Kidney (tissue), 14 donors: Measurements from ENCODE around the gene SPEG. TPM values are rescaled to one million over a fixed set of nuclear protein-coding genes. Genes with fewer than 3 reads are reported as not detected.

Experiments
- DNase-seq, 5 donors: peaks; one replicate each; pipeline ENCODE4 v3.0.0-alpha.2; 2013 to 2020
- FAIRE-seq: peaks from 2 replicates; lab custom pipeline; 2012; peaks lifted over from hg19 to GRCh38; lab: Jason Lieb, UNC
- H3K27ac ChIP-seq, 2 donors: one replicate each; pipeline ENCODE4 v1.7.0; 2013; ENCODE audit warnings: low read depth in 2 of 2, low read length in 2 of 2, inconsistent platforms in 1 of 2
- H3K27me3 ChIP-seq: one replicate; pipeline ENCODE4 v1.7.1; 2013; ENCODE audit warnings: low read length, inconsistent platforms; ENCODE audit not compliant: control insufficient read depth, insufficient read depth
- H3K36me3 ChIP-seq, 3 donors: one replicate each; pipeline versions ENCODE4 v1.7.0 to v1.7.1; 2013; ENCODE audit warnings: low read length in 3 of 3, control low read depth in 1 of 3, inconsistent platforms in 1 of 3; ENCODE audit not compliant: insufficient read depth in 3 of 3, control insufficient read depth in 2 of 3
- H3K4me1 ChIP-seq, 3 donors: one replicate each; pipeline versions ENCODE4 v1.7.0 to v1.7.1; 2013; ENCODE audit warnings: low read length in 3 of 3, inconsistent platforms in 1 of 3, low read depth in 1 of 3; ENCODE audit not compliant: control insufficient read depth in 2 of 3, insufficient read depth in 2 of 3
- H3K4me3 ChIP-seq, 3 donors: one replicate each; pipeline versions ENCODE4 v1.7.0 to v1.8.1; 2013; ENCODE audit warnings: low read length in 3 of 3, control low read depth in 1 of 3, inconsistent platforms in 1 of 3
- H3K9ac ChIP-seq, 3 donors: one replicate each; pipeline versions ENCODE4 v1.7.0 to v1.7.1; 2013; ENCODE audit warnings: low read length in 3 of 3, control low read depth in 1 of 3, inconsistent platforms in 1 of 3
- H3K9me3 ChIP-seq, 3 donors: one replicate each; pipeline versions ENCODE4 v1.7.0 to v1.7.1; 2013; ENCODE audit warnings: low read length in 3 of 3, control low read depth in 1 of 3, inconsistent platforms in 1 of 3; ENCODE audit not compliant: control insufficient read depth in 2 of 3, insufficient read depth in 1 of 3
- CTCF ChIP-seq: IDR thresholded peaks from 3 replicates; pipeline ENCODE4 v1.5.1; 2012; ENCODE audit warnings: mild to moderate bottlenecking, moderate library complexity, borderline replicate concordance; ENCODE audit not compliant: insufficient read depth; ENCODE audit errors: extremely low read depth
- intact Hi-C: fragments of 100-400 bp; cut with DNase I; formaldehyde crosslinking; loops from one replicate; pipeline ENCODE4 v1.11.1; 2022
- polyA plus RNA-seq: library from polyadenylated mRNA; stranded (reverse); fragments of 350-450 nt; fragmentation: Illumina TruSeq; extraction: RNeasy Lipid Tissue Mini Kit (QIAGEN cat#74804); gene quantifications from one replicate; pipeline ENCODE4 v1.2.3, GENCODE V29; 2014; ENCODE audit warnings: low read depth, low replicate concordance; ENCODE audit not compliant: insufficient read depth
- total RNA-seq: library from RNA; stranded (reverse); fragmentation: NEBNext Ultra II Directional; extraction: Animal tissue kit (Norgen Biotek cat#: 25700); gene quantifications from one replicate; pipeline ENCODE4 v1.2.1, GENCODE V29; 2021
- donor health status: control.
- donor health status: control.
- donor health status: control.
- donor health status: control.
- donor health status: control.
- donor health status: DM: yes; HTN: yes; CAD: no.
- donor health status: Normal renal cell carcinoma (clear cell type).

The SPEG gene
- total and polyA plus RNA-seq, 2 donors from 2014 or later: 13.1 to 26.6 TPM

- H3K4me1 ChIP-seq: peaks cover 0 to 2% (median 0%) of the 10 kb centered on the region in 3 donors
- no peak overlapping the region for H3K27ac ChIP-seq
- H3K4me3 ChIP-seq: no peak overlapping the region
- no peak for FAIRE-seq
- H3K9ac ChIP-seq: no peak overlapping the region
- no peaks in the 10 kb centered on the region for H3K36me3 ChIP-seq
- no peak for TF ChIP-seq CTCF
- DNase-seq: no peak
- H3K27me3 ChIP-seq: no peaks in the 10 kb centered on the region
- intact Hi-C loops: no loop called here
- H3K9me3 ChIP-seq: no peaks in the 10 kb centered on the region
Measured at GRCh38 chr2:219443697-219444023, 9.0 kb downstream of the SPEG start.

- Histone ChIP-seq H3K4me1 (peaks cover 0 to 2% (median 0%) of the 10 kb centered on the region in 3 donors), H3K9me3 (no peaks in the 10 kb centered on the region), H3K27ac (no peak overlapping the region), H3K27me3 (no peaks in the 10 kb centered on the region), H3K9ac (no peak overlapping the region), H3K4me3 (no peak overlapping the region), H3K36me3 (no peaks in the 10 kb centered on the region)
- FAIRE-seq (no peak), DNase-seq (peak in 1 of 5 donors; percentile 72)
- intact Hi-C loops: no loop called here
- TF ChIP-seq CTCF: no peak
Measured at GRCh38 chr2:219444566-219445091, 10.0 kb downstream of the SPEG start.

GRCh38 chr2:219445220-219445640 lies 10.6 kb downstream of the SPEG start:
- Histone ChIP-seq H3K27ac (no peak overlapping the region), H3K36me3 (no peaks in the 10 kb centered on the region), H3K9ac (no peak overlapping the region), H3K4me3 (no peak overlapping the region), H3K4me1 (peaks cover 0 to 2% (median 0%) of the 10 kb centered on the region in 3 donors), H3K9me3 (no peaks in the 10 kb centered on the region), H3K27me3 (no peaks in the 10 kb centered on the region)
- intact Hi-C loops: no loop called here
- TF ChIP-seq CTCF: no peak
- FAIRE-seq: no peak
- DNase-seq: no peak

- H3K27me3 ChIP-seq: no peaks in the 10 kb centered on the region
- H3K4me3 ChIP-seq: no peak overlapping the region
- H3K9ac ChIP-seq: no peak overlapping the region
- no peak for FAIRE-seq
- H3K4me1 ChIP-seq: peaks cover 0 to 2% (median 0%) of the 10 kb centered on the region in 3 donors
- TF ChIP-seq CTCF: no peak
- DNase-seq: peak in 1 of 5 donors; percentile 60
- intact Hi-C loops: no loop called here
- H3K27ac ChIP-seq: no peak overlapping the region
- no peaks in the 10 kb centered on the region for H3K36me3 ChIP-seq
- no peaks in the 10 kb centered on the region for H3K9me3 ChIP-seq
Measured at GRCh38 chr2:219446101-219446504, 11.5 kb downstream of the SPEG start.
